ENCODE measurements around the gene C13orf42.

The C13orf42 gene

DNA sequence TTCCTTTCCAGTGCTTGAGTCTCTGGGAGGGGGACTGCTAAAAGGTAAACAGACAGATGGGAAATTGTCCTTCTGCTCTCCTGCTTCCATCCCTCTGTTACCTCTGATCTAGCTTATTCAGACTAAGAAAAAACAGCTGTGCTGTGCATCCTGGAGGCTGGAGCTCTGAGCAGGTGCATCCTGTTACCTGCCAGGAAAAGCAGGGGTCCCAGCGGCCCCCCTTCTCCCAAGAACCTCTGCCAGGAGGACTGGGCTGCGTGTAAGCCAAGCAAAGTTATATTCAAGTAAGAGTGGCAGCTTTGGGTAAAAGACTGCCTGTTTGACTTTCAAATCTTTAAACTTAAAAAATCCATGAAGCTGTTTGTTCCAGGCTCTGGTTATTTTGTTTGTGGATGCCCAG lies 75.1 kb downstream of the C13orf42 start:
- in situ Hi-C loops (cut with MboI; ENCODE audit: low sequenced_read_pairs): no loop called here

DNA sequence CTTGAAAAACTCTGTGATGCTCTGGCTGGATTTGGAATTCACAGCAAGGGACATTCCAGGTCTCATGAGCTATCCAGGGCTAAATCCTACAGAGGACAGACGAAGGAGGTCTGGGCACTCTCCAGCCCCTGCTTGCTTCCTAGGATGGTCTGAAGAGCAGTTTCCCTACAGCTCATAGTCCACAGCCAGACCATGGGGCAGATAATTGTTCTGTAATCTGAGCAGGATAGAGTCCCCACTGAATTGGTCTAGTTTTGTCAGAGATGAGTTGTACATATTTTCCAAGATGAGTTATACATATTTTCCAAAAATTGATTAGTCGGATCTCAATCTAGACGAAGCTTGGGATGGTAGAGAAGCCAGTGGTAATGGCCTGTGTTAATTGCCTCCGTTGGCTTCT lies 75.6 kb downstream of the C13orf42 start:
- in situ Hi-C loops (cut with MboI; ENCODE audit: low sequenced_read_pairs): no loop called here

DNA sequence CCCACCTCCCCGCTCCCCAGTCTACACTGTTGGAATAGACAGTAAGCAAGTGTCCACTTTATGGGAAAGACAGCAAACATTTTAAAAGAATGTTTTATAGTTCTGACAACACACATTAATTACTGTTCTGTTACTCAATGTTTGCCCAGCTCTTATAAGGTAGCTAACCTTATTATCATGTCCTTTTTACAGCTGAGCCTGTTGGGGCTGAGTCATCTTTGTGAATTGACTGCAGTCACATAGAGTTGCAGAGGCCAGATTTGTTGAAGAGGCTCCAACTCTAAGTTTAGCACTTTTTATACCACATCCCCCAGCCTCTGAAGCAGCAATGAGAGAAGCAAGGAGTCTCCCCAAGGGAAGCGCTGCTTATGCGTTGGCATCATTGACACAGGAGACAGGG lies 76.2 kb downstream of the C13orf42 start:
- in situ Hi-C loops (cut with MboI; ENCODE audit: low sequenced_read_pairs): no loop called here

DNA sequence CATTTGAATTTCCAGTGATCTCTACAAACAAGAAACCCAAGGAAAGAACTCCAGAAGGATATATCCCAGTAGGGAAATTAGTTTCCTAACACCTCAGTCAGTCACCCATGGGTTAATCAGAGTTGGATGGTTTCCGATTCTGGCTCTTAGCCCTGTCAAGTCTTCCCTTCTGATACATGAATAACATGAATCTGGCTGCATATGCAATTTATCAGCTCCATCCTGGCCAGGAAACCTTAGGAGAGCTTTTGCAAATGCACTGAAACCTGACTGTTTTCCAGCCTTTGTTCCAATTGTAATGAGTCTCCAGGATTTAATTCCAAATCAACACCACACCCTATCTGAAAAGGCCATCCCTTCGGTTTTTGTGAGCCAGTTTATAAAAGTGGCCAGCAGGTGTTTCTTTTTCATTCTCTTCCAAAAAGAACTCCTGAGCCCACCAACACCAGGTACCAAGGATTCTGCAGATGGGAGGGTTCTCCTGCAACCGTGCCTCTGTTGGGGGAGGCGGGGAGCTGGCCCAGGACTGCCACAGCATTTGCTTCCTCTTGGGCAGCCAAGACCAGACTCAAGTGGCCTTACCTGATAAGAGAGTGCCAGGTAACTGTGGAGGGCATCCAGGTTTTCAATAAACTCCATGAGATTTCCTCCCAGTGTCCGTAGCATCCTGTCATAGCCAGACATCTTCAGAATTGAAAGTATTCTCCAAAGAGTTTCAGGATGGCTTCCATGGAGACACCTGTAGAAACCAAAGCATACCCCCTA lies 77.5 kb downstream of the C13orf42 start:
- in situ Hi-C loops (cut with MboI; ENCODE audit: low sequenced_read_pairs): no loop called here

DNA sequence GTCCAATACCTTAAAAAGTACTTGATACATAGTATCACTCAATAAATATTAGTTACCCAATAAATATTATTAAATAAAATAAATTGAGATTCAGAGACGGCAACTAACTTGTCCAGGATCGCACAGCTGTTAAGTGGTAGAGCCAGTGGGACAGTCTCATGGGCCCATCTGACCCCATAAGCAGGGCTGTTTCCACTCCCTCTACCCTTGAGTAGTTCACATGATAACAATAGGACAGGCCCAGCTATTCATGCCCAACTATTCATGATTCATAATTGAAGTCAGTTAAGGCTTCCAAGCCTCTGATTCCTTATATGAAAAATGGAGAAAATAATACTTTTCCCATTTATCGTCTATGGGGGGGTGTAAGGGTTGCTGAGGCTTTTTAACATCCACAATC lies 78.2 kb downstream of the C13orf42 start:
- in situ Hi-C loops (cut with MboI; ENCODE audit: low sequenced_read_pairs): no loop called here
